Stomach (tissue), 4 donors: ENCODE data around the gene FHOD1.

ENCODE experiments used
- POLR2A ChIP-seq, 4 donors: fragments of 450-650 bp; IDR thresholded peaks; one replicate each; pipeline ENCODE4 v1.6.1; 2016; ENCODE audit warnings: antibody characterized with exemption in 4 of 4, control low read depth in 2 of 4, mild to moderate bottlenecking in 1 of 4, moderate library complexity in 1 of 4
- POLR2AphosphoS5 ChIP-seq, 3 donors: sonication (generic); formaldehyde crosslinking; IDR thresholded peaks; one replicate each; pipeline ENCODE4 v1.6.1; 2016; ENCODE audit warnings: antibody characterized with exemption in 3 of 3

DNA sequence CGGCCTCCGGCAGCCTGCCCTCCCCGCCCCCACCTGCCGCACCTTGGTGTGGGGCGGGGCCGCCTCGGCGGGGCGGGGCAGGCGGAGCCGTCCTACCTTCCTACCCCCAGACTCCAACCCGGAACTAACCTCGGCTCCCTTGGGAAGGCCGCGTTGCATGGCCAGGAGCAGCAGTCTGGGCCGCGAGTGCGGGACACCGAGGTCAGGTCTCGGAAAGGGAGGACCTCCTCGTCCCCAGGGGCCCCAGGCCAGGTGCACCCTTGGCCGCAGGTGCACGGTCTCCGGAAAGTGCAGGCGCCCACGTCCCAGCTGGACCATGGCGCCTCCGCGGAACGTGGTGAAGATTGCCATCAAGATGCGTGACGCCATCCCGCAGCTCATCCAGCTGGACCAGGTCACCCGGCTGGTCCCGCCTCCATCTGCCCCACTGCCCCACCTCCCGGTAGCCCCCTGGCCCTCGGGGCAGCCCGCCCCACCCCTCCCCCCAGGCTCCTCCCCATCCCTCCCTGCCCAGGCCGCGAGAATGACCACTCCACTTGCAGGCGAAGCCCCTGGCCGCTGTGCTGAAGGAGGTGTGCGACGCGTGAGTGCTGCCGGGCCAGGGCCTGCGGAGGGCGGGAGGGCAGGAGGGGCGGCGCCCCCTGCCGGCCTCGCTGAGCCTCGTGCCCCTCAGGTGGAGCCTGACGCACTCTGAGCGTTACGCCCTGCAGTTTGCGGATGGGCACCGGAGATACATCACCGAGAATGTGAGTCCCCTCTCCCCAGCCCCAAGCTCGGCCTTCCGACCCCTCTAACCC is 48.1 kb downstream of the FHOD1 start, which contains the start of gene ELMO3:
- TF ChIP-seq POLR2A (IDR thresholded peaks at IDR 0.05) (peak in 1 of 4 donors; percentile 47), POLR2AphosphoS5 (IDR thresholded peaks at IDR 0.05) (peak in 2 of 3 donors; percentile 91 to 92)
